UCSD-AML1 (cell line): Measurements from ENCODE around the gene SMIM36.
"Not testable (repeated sequence)": the region's sequence is repeated elsewhere in the genome, so short reads cannot be mapped to it uniquely, and the experiment has no call there.

Experiments
- DNase-seq: peaks from one replicate; lab custom pipeline; 2025; ENCODE audit not compliant: unreplicated experiment; lab: John Stamatoyannopoulos, UW

The SMIM36 gene

GRCh38 chr17:55510986-55511721 lies at the start of gene SMIM36:
TSS of gene SMIM36 (minus strand) at chr17:55511452.
- no peak for DNase-seq

- no peak for DNase-seq
These were observed 44.5 kb upstream of the SMIM36 start for GRCh38 chr17:55555772-55556171.

- no peak for DNase-seq
These were observed 37.9 kb upstream of the SMIM36 start for GRCh38 chr17:55549140-55549539.

GRCh38 chr17:55546991-55547664 lies 35.9 kb upstream of the SMIM36 start:
- DNase-seq = no peak

GRCh38 chr17:55546481-55546880 lies 35.2 kb upstream of the SMIM36 start:
- DNase-seq = no peak

GRCh38 chr17:55545806-55546205 lies 34.6 kb upstream of the SMIM36 start:
- DNase-seq = no peak

- no peak for DNase-seq
These were observed 32.5 kb upstream of the SMIM36 start for GRCh38 chr17:55543709-55544108.

- DNase-seq = no peak
These were observed 29.3 kb upstream of the SMIM36 start for GRCh38 chr17:55540414-55541091.

GRCh38 chr17:55536205-55536604 lies 25.0 kb upstream of the SMIM36 start:
- DNase-seq = no peak

- DNase-seq = no peak
These were observed 22.4 kb upstream of the SMIM36 start for GRCh38 chr17:55533608-55534007.

GRCh38 chr17:55532670-55533069 lies 21.4 kb upstream of the SMIM36 start:
- no peak for DNase-seq

- DNase-seq = no peak
These were observed 19.9 kb upstream of the SMIM36 start for GRCh38 chr17:55531053-55531728.

- DNase-seq = no peak
These were observed 18.8 kb upstream of the SMIM36 start for GRCh38 chr17:55530064-55530463.

- DNase-seq = no peak
These were observed 16.4 kb upstream of the SMIM36 start for GRCh38 chr17:55527540-55528118.

GRCh38 chr17:55524440-55525220 lies 13.4 kb upstream of the SMIM36 start:
- DNase-seq = no peak

- DNase-seq = not testable (repeated sequence)
These were observed 11.8 kb upstream of the SMIM36 start for GRCh38 chr17:55523032-55523431.

GRCh38 chr17:55521186-55521585 lies 9.9 kb upstream of the SMIM36 start:
- no peak for DNase-seq

GRCh38 chr17:55520402-55520801 lies 9.2 kb upstream of the SMIM36 start:
- no peak for DNase-seq

GRCh38 chr17:55518510-55518909 lies 7.3 kb upstream of the SMIM36 start:
- DNase-seq = no peak

- DNase-seq = peak; percentile 26
These were observed 2.8 kb upstream of the SMIM36 start for GRCh38 chr17:55513885-55514590.
